Upper lobe of left lung (tissue), 6 donors: ENCODE measurements around the gene SEMA5A. TPM values are rescaled to one million over a fixed set of nuclear protein-coding genes. Genes with fewer than 3 reads are reported as not detected.

ENCODE experiments used
- ATAC-seq, 2 donors: fragments of 200-7000 bp; cut with Tn5 transposase; one replicate each; pipeline ENCODE4 v1.9.1; 2022; ENCODE audit warnings: mild to moderate bottlenecking in 2 of 2, moderate library complexity in 2 of 2; ENCODE audit not compliant: low FRiP score in 2 of 2
- DNase-seq, 2 donors: peaks; one replicate each; pipeline ENCODE4 v3.0.0-alpha.2; 2019 to 2020
- H3K27ac ChIP-seq, 4 donors: fragments of 200-600 bp; sonication (generic); one replicate each; pipeline ENCODE4 v1.5.1; 2016 to 2019
- H3K27me3 ChIP-seq, 4 donors: fragments of 200-600 bp; sonication (generic); one replicate each; pipeline ENCODE4 v1.5.1; 2017 to 2019
- H3K36me3 ChIP-seq, 4 donors: fragments of 200-600 bp; sonication (generic); one replicate each; pipeline ENCODE4 v1.5.1; 2016 to 2019
- H3K4me1 ChIP-seq, 4 donors: fragments of 200-600 bp; sonication (generic); one replicate each; pipeline ENCODE4 v1.5.1; 2018 to 2019
- H3K4me3 ChIP-seq, 4 donors: fragments of 200-600 bp; sonication (generic); one replicate each; pipeline ENCODE4 v1.5.1; 2017 to 2019; ENCODE audit warnings: mild to moderate bottlenecking in 2 of 4, moderate library complexity in 1 of 4
- H3K9me3 ChIP-seq, 4 donors: fragments of 200-600 bp; sonication (generic); one replicate each; pipeline ENCODE4 v1.5.1; 2018 to 2019
- CTCF ChIP-seq, 6 experiments: fragments of 450-650 bp in 4 of 6; fragments of 200-600 bp in 2 of 6; sonication (generic) in 2 of 6; IDR thresholded peaks; one replicate each; pipeline ENCODE4 v1.5.1; 2016 to 2019; ENCODE audit warnings: antibody characterized with exemption in 6 of 6
- EP300 ChIP-seq, 4 donors: sonication (generic); formaldehyde crosslinking; IDR thresholded peaks; one replicate each; pipeline ENCODE4 v1.5.1; 2017; ENCODE audit warnings: antibody characterized with exemption in 4 of 4, control low read depth in 2 of 4
- POLR2A ChIP-seq, 4 donors: fragments of 450-650 bp; IDR thresholded peaks; one replicate each; pipeline ENCODE4 v1.5.1; 2016 to 2017; ENCODE audit warnings: antibody characterized with exemption in 4 of 4, mild to moderate bottlenecking in 2 of 4
- POLR2AphosphoS5 ChIP-seq, 2 donors: sonication (generic); formaldehyde crosslinking; IDR thresholded peaks; one replicate each; pipeline ENCODE4 v1.5.1; 2017; ENCODE audit warnings: antibody characterized with exemption in 2 of 2
- WGBS, 2 donors: methylation state at CpG; one replicate each; pipeline ENCODE4 v1.1.5; 2017 to 2018; 5-methylcytosine and 5-hydroxymethylcytosine counted together
- total RNA-seq, 6 donors: library from RNA; depleted of rRNA in 4 of 6; stranded (reverse); fragments of >200 nt in 4 of 6; gene quantifications; one replicate each; pipeline versions ENCODE4 v1.1.0 to v1.2.1, GENCODE V29; 2016 to 2021
- donor health status: DM: no; HTN: no; CAD: no; lungs with moderate emphysema.
- donor health status: DM: no; HTN: yes; CAD: no; lungs with severe emphysema.

The SEMA5A gene
- total RNA-seq, 6 donors from 2014 or later, result 5.2 to 40.5 (median 27.5) TPM

- H3K27me3 ChIP-seq, result no peaks in the 10 kb centered on the region
- WGBS, 2 donors, result 60 to 63% methylated on average over 4 of the region's 4 CpGs
Measured at GRCh38 chr5:9103290-9103689, 442.6 kb downstream of the SEMA5A start.

GRCh38 chr5:9099689-9100088, 446.2 kb downstream of the SEMA5A start:
- Histone ChIP-seq H3K4me3 (no peak overlapping the region), H3K27me3 (no peaks in the 10 kb centered on the region), H3K27ac (no peak overlapping the region), H3K9me3 (no peaks in the 10 kb centered on the region), H3K36me3 (no peaks in the 10 kb centered on the region), H3K4me1 (peaks cover 0 to under 1% (median 0%) of the 10 kb centered on the region in 4 donors)
- ATAC-seq (no peak), DNase-seq (no peak)
- no peak for TF ChIP-seq POLR2AphosphoS5 (IDR thresholded peaks at IDR 0.05)
- TF ChIP-seq EP300 (IDR thresholded peaks at IDR 0.05), result no peak
- TF ChIP-seq CTCF (IDR thresholded peaks at IDR 0.05), result no peak
- no peak for TF ChIP-seq POLR2A (IDR thresholded peaks at IDR 0.05)
- 65 to 83% methylated on average over 2 of the region's 2 CpGs for WGBS, 2 donors

More at GRCh38 chr5:9103290-9103689, 442.6 kb downstream of the SEMA5A start:
- Histone ChIP-seq H3K4me1 (peaks cover 0 to 3% (median 1%) of the 10 kb centered on the region in 4 donors), H3K27ac (no peak overlapping the region), H3K4me3 (no peak overlapping the region), H3K9me3 (no peaks in the 10 kb centered on the region), H3K36me3 (no peaks in the 10 kb centered on the region)
- ATAC-seq (no peak), DNase-seq (no peak)
- no peak for TF ChIP-seq POLR2A (IDR thresholded peaks at IDR 0.05)
- no peak for TF ChIP-seq POLR2AphosphoS5 (IDR thresholded peaks at IDR 0.05)

DNA sequence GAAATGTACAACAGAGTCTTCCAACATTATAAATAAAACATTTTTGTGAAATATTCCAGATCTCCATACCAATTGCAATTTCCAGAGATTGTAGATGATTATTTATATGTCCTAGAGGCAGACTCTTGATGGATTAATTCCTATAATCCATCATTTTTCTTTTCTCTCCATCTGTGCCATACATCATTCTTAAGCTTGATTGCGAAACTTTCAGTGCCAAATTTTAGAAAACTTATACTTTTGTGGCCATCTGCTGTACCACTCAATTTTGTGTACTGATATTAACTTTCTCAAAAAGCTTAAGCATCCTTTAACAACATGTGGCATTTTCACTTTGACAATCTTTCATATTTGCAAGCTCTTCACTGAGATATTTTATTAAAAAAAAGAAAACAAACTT, 446.9 kb downstream of the SEMA5A start:
- Histone ChIP-seq H3K4me1 (no peaks in the 10 kb centered on the region), H3K27me3 (no peaks in the 10 kb centered on the region), H3K9me3 (no peaks in the 10 kb centered on the region), H3K36me3 (no peaks in the 10 kb centered on the region), H3K27ac (no peak overlapping the region), H3K4me3 (no peak overlapping the region)
- 71 to 79% methylated on average over 1 of the region's 1 CpG for WGBS, 2 donors
- TF ChIP-seq EP300 (IDR thresholded peaks at IDR 0.05) (no peak), POLR2A (IDR thresholded peaks at IDR 0.05) (no peak), CTCF (IDR thresholded peaks at IDR 0.05) (no peak), POLR2AphosphoS5 (IDR thresholded peaks at IDR 0.05) (no peak)
- no peak for DNase-seq
- no peak for ATAC-seq

- 69 to 72% methylated on average over 6 of the region's 6 CpGs for WGBS, 2 donors
- Histone ChIP-seq H3K27me3 (no peaks in the 10 kb centered on the region), H3K9me3 (no peaks in the 10 kb centered on the region), H3K36me3 (no peaks in the 10 kb centered on the region), H3K27ac (no peak overlapping the region), H3K4me1 (no peaks in the 10 kb centered on the region), H3K4me3 (no peak overlapping the region)
- ATAC-seq (no peak), DNase-seq (no peak)
- TF ChIP-seq EP300 (IDR thresholded peaks at IDR 0.05) (no peak), POLR2AphosphoS5 (IDR thresholded peaks at IDR 0.05) (no peak), POLR2A (IDR thresholded peaks at IDR 0.05) (no peak), CTCF (IDR thresholded peaks at IDR 0.05) (no peak)
Measured at GRCh38 chr5:9094582-9094981, 451.3 kb downstream of the SEMA5A start.

- Histone ChIP-seq H3K27ac (no peak overlapping the region), H3K36me3 (no peaks in the 10 kb centered on the region), H3K4me1 (no peaks in the 10 kb centered on the region), H3K27me3 (no peaks in the 10 kb centered on the region), H3K9me3 (no peaks in the 10 kb centered on the region), H3K4me3 (no peak overlapping the region)
- 83 to 93% methylated on average over 5 of the region's 5 CpGs for WGBS, 2 donors
- no peak for ATAC-seq
- DNase-seq, result no peak
- TF ChIP-seq POLR2AphosphoS5 (IDR thresholded peaks at IDR 0.05) (no peak), POLR2A (IDR thresholded peaks at IDR 0.05) (no peak), CTCF (IDR thresholded peaks at IDR 0.05) (no peak), EP300 (IDR thresholded peaks at IDR 0.05) (no peak)
Measured at GRCh38 chr5:9091896-9092662, 453.8 kb downstream of the SEMA5A start.
